Measurements from ENCODE around the gene CPPED1. TPM values are rescaled to one million over a fixed set of nuclear protein-coding genes. Genes with fewer than 3 reads are reported as not detected.

Gene CPPED1
- total RNA-seq, 2 donors from 2014 or later, result 8.4 to 14.7 TPM

- Histone ChIP-seq H3K4me3 (ENCODE audit: low read length) (no peak overlapping the region), H3K27me3 (ENCODE audit: control insufficient read depth, insufficient read depth, low read length, poor library complexity, severe bottlenecking) (no peaks in the 10 kb centered on the region), H3K9me3 (ENCODE audit: control insufficient read depth, low read length) (no peaks in the 10 kb centered on the region), H3K4me1 (ENCODE audit: control insufficient read depth, insufficient read depth, low read length) (no peaks in the 10 kb centered on the region), H3K9ac (ENCODE audit: extremely low read depth, low read length, poor library complexity, severe bottlenecking) (no peak overlapping the region), H3K36me3 (ENCODE audit: control insufficient read depth, insufficient read depth, low read length) (no peaks in the 10 kb centered on the region), H3K27ac (ENCODE audit: low read depth, low read length) (no peak overlapping the region)
- H3K27ac Mint-ChIP-seq, result no peak overlapping the region
- no peak for TF ChIP-seq CTCF (conservative IDR thresholded peaks at IDR 0.05)
- H3K36me3 Mint-ChIP-seq (ENCODE audit: low read depth), result no peaks in the 10 kb centered on the region
- no peaks in the 10 kb centered on the region for H3K9me3 Mint-ChIP-seq
- 93 to 96% methylated on average over 5 to 10 of the region's 10 CpGs for WGBS, 2 experiments (ENCODE audit: insufficient coverage in 1 of 2, insufficient read length in 1 of 2)
- DNase-seq, result no peak
- H3K27me3 Mint-ChIP-seq (ENCODE audit: insufficient read depth), result no peaks in the 10 kb centered on the region
- peaks cover 2% of the 10 kb centered on the region for H3K4me1 Mint-ChIP-seq
- H3K4me3 Mint-ChIP-seq, result no peak overlapping the region
These were observed 178.0 kb downstream of the CPPED1 start for GRCh38 chr16:12625716-12626115.

GRCh38 chr16:12625068-12625467 is 178.6 kb downstream of the CPPED1 start:
- Histone ChIP-seq H3K27me3 (ENCODE audit: control insufficient read depth, insufficient read depth, low read length, poor library complexity, severe bottlenecking) (no peaks in the 10 kb centered on the region), H3K27ac (ENCODE audit: low read depth, low read length) (no peak overlapping the region), H3K36me3 (ENCODE audit: control insufficient read depth, insufficient read depth, low read length) (no peaks in the 10 kb centered on the region), H3K9ac (ENCODE audit: extremely low read depth, low read length, poor library complexity, severe bottlenecking) (no peak overlapping the region), H3K4me3 (ENCODE audit: low read length) (no peak overlapping the region), H3K9me3 (ENCODE audit: control insufficient read depth, low read length) (no peaks in the 10 kb centered on the region), H3K4me1 (ENCODE audit: control insufficient read depth, insufficient read depth, low read length) (no peaks in the 10 kb centered on the region)
- no peaks in the 10 kb centered on the region for H3K9me3 Mint-ChIP-seq
- TF ChIP-seq CTCF (conservative IDR thresholded peaks at IDR 0.05), result no peak
- no peaks in the 10 kb centered on the region for H3K36me3 Mint-ChIP-seq (ENCODE audit: low read depth)
- H3K27me3 Mint-ChIP-seq (ENCODE audit: insufficient read depth), result no peaks in the 10 kb centered on the region
- no peak overlapping the region for H3K4me3 Mint-ChIP-seq
- 74 to 84% methylated on average over 7 of the region's 7 CpGs for WGBS, 2 experiments (ENCODE audit: insufficient coverage in 1 of 2, insufficient read length in 1 of 2)
- no peak overlapping the region for H3K27ac Mint-ChIP-seq
- H3K4me1 Mint-ChIP-seq, result peaks cover 2% of the 10 kb centered on the region
- peak; percentile 69 for DNase-seq

GRCh38 chr16:12620150-12620549 is 183.5 kb downstream of the CPPED1 start:
- H3K27me3 ChIP-seq (ENCODE audit: control insufficient read depth, insufficient read depth, low read length, poor library complexity, severe bottlenecking), result no peaks in the 10 kb centered on the region
- Mint-ChIP-seq H3K27ac (no peak overlapping the region), H3K36me3 (ENCODE audit: low read depth) (no peaks in the 10 kb centered on the region), H3K4me1 (peaks cover 2% of the 10 kb centered on the region), H3K9me3 (no peaks in the 10 kb centered on the region), H3K4me3 (no peak overlapping the region), H3K27me3 (ENCODE audit: insufficient read depth) (no peaks in the 10 kb centered on the region)
- WGBS, 2 experiments (ENCODE audit: insufficient coverage in 1 of 2, insufficient read length in 1 of 2), result 91 to 100% methylated on average over 1 of the region's 1 CpG
- no peak overlapping the region for H3K27ac ChIP-seq (ENCODE audit: low read depth, low read length)
- no peak for TF ChIP-seq CTCF (conservative IDR thresholded peaks at IDR 0.05)
- no peak overlapping the region for H3K9ac ChIP-seq (ENCODE audit: extremely low read depth, low read length, poor library complexity, severe bottlenecking)
- H3K36me3 ChIP-seq (ENCODE audit: control insufficient read depth, insufficient read depth, low read length), result no peaks in the 10 kb centered on the region
- DNase-seq, result no peak
- no peak overlapping the region for H3K4me3 ChIP-seq (ENCODE audit: low read length)
- H3K4me1 ChIP-seq (ENCODE audit: control insufficient read depth, insufficient read depth, low read length), result no peaks in the 10 kb centered on the region
- H3K9me3 ChIP-seq (ENCODE audit: control insufficient read depth, low read length), result no peaks in the 10 kb centered on the region

Data from endodermal cell (in vitro differentiated cells).